AG09309 (cell line): ENCODE results near the gene SAMD13.

ENCODE experiments used
- DNase-seq: peaks from one replicate; pipeline ENCODE4 v3.0.0-alpha.2; 2010; ENCODE audit warnings: low read depth
- H3K4me3 ChIP-seq: 2 replicates; pipeline ENCODE4 v1.5.1; 2011; ENCODE audit warnings: mild to moderate bottlenecking, low read depth, low read length, moderate library complexity; ENCODE audit not compliant: control insufficient read depth
- CTCF ChIP-seq: IDR thresholded peaks from 2 replicates; pipeline ENCODE4 v1.5.1; 2011; ENCODE audit warnings: mild to moderate bottlenecking, low read depth, low read length, inconsistent platforms; ENCODE audit not compliant: insufficient read depth, control insufficient read depth; ENCODE audit errors: missing control alignments

SAMD13 gene

DNA sequence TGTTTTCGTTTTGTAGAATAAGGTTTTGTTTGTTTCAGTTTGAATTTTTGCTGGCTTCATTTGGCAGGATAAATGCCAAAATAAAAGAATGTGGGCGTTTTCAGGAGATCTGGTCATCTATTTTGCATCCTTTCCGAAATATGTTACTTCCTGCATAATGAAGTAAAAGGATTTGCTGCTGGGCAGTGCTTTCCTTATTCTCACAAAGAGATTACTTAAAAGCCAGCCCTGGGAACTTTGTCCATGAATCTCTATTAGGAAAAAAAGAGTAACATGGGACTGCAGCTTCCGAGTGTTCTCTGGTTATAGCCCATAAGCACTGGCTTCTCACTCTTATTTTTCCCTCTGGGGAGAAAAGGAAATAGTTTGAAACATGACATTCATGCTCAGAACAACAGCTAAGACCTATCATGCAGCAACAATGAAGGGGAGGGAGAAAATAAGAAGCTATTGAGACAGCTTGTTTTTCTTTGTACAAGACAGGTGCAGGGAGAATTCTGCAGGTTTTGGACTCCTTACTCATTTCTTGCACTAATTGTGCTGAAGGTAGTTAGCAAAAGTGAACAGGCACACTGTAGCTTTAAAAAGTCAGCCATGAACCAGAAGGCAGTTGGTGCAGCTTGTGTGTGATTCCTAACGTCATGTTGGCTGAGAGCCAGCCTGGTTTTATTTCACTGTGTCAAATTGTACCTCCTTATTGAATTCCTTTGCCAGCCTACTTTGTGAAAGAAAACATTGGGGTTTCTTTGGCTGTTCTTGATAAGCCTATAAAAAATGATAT lies at the start of gene SAMD13:
Gene SAMD13, plus strand, starts transcription at position 705 of the 781 bp plus-strand sequence. CDS start 1,527 bp downstream, outside the sequence.
- no peak for DNase-seq
- H3K4me3 ChIP-seq: no peak within 1 kb of the TSS
- no peak for TF ChIP-seq CTCF

DNA sequence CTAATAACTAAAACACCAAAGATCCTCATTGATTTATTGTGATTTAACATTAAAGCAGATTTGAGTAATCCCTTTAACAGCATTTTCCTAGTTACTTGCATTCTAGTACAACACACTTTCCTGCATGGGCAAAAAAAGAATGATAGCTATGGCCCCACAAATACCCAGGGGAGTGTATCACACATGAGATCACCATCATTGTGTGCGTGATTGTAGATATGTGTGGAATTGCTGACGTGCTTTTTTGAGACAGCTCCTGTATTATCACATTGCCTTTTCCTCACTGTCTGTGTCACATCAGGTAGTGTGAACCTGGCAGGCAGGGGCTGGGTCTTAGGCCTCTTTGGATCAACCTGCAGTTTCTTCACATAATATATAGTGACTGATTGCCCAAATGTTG lies 48.5 kb upstream of the SAMD13 start:
- no peak overlapping the region for H3K4me3 ChIP-seq
- no peak for DNase-seq
- no peak for TF ChIP-seq CTCF

- H3K4me3 ChIP-seq: no peak overlapping the region
- no peak for TF ChIP-seq CTCF
- DNase-seq: peak; percentile 56
Measured at GRCh38 chr1:84253891-84254290, 47.6 kb upstream of the SAMD13 start.

DNA sequence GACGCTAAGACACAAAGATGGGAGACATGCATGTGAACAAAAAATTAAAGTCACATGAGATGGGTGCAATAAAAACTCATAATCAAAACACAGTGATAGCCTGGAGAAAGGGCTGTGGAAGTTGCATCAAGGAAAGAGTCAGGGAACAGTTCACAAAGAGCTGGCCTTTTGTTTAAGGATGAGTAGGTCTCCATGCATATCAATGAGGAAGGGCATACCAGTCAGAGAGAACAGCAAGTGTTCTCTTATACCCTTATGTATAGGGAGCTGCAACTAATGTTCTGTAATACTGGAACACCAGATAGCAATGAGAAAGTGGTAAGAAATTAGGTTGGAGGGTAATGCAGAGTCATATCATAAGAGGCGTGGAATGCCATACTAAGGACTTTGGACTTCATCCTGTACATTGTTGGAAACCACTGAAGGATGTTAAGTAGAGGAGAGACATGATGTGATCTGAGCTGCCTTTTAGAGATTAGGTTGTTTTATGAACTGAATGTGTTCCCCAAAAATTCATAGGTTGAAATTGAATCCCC lies 46.7 kb upstream of the SAMD13 start:
- H3K4me3 ChIP-seq: no peak overlapping the region
- TF ChIP-seq CTCF: no peak
- no peak for DNase-seq

GRCh38 chr1:84255582-84255981 lies 45.9 kb upstream of the SAMD13 start:
- DNase-seq: no peak
- no peak overlapping the region for H3K4me3 ChIP-seq
- no peak for TF ChIP-seq CTCF

- no peak for TF ChIP-seq CTCF
- H3K4me3 ChIP-seq: no peak overlapping the region
- DNase-seq: no peak
Measured at GRCh38 chr1:84257617-84258016, 43.9 kb upstream of the SAMD13 start.
